Measurements from ENCODE around the gene CENPP. TPM values are rescaled to one million over a fixed set of nuclear protein-coding genes. Genes with fewer than 3 reads are reported as not detected.

CENPP gene
- total RNA-seq, 1 donor from 2014 or later: 9.3 TPM

DNA sequence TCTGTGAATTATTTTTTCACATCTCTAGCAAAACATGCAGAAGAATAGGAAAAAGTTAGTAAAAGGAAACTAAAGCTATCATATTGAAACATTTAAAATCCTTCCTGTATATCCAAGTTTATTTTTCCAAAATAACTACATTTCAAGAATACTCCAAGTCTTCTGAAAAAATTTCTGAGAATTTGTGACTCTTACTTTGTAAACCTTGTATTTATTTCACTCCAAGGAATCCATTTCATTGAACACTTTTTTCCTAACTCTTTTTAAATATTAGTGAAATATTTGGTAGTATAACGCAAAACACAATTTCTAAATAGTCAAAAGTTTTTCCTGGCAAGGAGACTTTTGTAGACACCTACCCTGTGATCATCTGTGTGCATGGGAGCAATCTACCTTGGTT is 190.8 kb downstream of the CENPP start:
- DNase-seq (ENCODE audit: extremely low spot score in 2 of 2): no peak
- no peaks in the 10 kb centered on the region for H3K9me3 ChIP-seq
- H3K4me3 ChIP-seq: no peak overlapping the region
- H3K36me3 ChIP-seq: peaks cover 0 to 5% of the 10 kb centered on the region in 2 donors
- intact Hi-C loops (cut with DNase I): no loop called here
- H3K27ac ChIP-seq: no peak overlapping the region
- peaks cover 7% of the 10 kb centered on the region for H3K4me1 ChIP-seq
- TF ChIP-seq, protein P1, sequence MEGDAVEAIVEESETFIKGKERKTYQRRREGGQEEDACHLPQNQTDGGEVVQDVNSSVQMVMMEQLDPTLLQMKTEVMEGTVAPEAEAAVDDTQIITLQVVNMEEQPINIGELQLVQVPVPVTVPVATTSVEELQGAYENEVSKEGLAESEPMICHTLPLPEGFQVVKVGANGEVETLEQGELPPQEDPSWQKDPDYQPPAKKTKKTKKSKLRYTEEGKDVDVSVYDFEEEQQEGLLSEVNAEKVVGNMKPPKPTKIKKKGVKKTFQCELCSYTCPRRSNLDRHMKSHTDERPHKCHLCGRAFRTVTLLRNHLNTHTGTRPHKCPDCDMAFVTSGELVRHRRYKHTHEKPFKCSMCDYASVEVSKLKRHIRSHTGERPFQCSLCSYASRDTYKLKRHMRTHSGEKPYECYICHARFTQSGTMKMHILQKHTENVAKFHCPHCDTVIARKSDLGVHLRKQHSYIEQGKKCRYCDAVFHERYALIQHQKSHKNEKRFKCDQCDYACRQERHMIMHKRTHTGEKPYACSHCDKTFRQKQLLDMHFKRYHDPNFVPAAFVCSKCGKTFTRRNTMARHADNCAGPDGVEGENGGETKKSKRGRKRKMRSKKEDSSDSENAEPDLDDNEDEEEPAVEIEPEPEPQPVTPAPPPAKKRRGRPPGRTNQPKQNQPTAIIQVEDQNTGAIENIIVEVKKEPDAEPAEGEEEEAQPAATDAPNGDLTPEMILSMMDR (IDR thresholded peaks at IDR 0.05): no peak
- TF ChIP-seq POLR2A (IDR thresholded peaks at IDR 0.05) (no peak), POLR2AphosphoS5 (IDR thresholded peaks at IDR 0.05; ENCODE audit: insufficient read depth in 1 of 2, low read depth in 1 of 2) (no peak)
- no peaks in the 10 kb centered on the region for H3K27me3 ChIP-seq

DNA sequence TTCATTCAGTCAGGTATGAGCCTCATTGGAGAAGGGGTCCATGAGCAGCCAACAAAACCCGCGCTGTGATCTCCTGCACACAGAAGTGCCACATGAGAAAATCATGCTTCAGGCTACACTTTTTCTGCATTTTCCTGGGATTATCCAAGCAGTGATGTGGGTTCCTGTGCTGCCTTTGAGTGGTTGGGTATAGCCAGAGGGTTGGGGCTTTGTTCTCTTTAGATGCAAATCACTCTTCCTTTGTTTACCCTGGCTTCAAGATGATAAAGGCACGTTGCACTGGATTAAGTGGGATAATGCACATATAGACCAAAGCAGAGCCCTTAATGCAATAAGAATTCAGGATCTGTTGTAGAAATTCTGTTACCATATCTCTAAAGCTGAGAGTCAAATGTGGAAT is 191.3 kb downstream of the CENPP start:
- no peak for DNase-seq (ENCODE audit: extremely low spot score in 2 of 2)
- peaks cover 2% of the 10 kb centered on the region for H3K4me1 ChIP-seq
- intact Hi-C loops (cut with DNase I): no loop called here
- no peak overlapping the region for H3K27ac ChIP-seq
- H3K27me3 ChIP-seq: no peaks in the 10 kb centered on the region
- H3K4me3 ChIP-seq: no peak overlapping the region
- H3K9me3 ChIP-seq: no peaks in the 10 kb centered on the region
- peaks cover 0 to 5% of the 10 kb centered on the region in 2 donors for H3K36me3 ChIP-seq
- TF ChIP-seq POLR2AphosphoS5 (IDR thresholded peaks at IDR 0.05; ENCODE audit: insufficient read depth in 1 of 2, low read depth in 1 of 2) (no peak), POLR2A (IDR thresholded peaks at IDR 0.05) (no peak)
- TF ChIP-seq, protein P1 (IDR thresholded peaks at IDR 0.05): no peak

DNA sequence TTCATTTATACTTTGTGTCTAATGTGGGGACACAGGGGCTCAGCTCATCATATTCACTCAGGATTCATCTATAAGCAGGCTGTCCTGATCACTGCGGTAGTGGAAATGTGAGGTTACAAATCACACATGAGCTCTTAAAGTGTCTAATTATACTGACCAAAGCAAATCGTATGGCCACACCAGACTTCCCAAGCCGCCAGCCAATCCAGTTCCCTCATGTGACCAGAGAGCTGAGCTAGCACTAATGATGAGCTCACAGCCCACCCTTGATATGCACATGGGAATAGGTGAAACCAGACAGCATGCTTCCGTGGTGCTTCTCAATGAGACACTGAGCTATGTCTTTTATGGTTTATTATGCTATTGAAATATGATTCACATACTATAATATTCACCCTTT is 192.4 kb downstream of the CENPP start:
- H3K4me1 ChIP-seq: no peaks in the 10 kb centered on the region
- TF ChIP-seq, protein P1 (IDR thresholded peaks at IDR 0.05): no peak
- no peak for TF ChIP-seq POLR2A (IDR thresholded peaks at IDR 0.05)
- no peak for TF ChIP-seq POLR2AphosphoS5 (IDR thresholded peaks at IDR 0.05; ENCODE audit: insufficient read depth in 1 of 2, low read depth in 1 of 2)
- H3K36me3 ChIP-seq: peaks cover 0 to 5% of the 10 kb centered on the region in 2 donors
- H3K9me3 ChIP-seq: no peaks in the 10 kb centered on the region
- no peak overlapping the region for H3K4me3 ChIP-seq
- DNase-seq (ENCODE audit: extremely low spot score in 2 of 2): no peak
- no peak overlapping the region for H3K27ac ChIP-seq
- intact Hi-C loops (cut with DNase I): no loop called here
- no peaks in the 10 kb centered on the region for H3K27me3 ChIP-seq

DNA sequence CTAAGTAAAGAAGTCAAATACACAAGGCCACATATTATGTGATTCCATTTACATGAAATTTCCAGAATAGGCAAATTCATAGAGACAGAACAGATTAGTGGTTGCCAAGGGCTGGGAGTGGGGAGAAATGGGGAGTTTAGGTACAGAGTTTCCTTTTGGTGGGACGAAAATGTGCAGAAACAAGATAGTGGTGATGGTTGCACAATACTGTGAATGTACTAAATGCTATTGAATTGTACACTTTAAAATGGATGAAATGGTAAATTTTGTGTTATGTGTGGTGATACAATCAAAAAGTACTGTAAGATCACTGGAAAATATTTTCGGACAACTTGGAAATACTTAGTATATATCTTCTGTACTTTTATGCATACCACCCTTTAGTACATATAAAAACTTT is 195.1 kb downstream of the CENPP start:
- no peak for DNase-seq (ENCODE audit: extremely low spot score in 2 of 2)
- H3K27ac ChIP-seq: no peak overlapping the region
- peaks cover 0 to 5% of the 10 kb centered on the region in 2 donors for H3K36me3 ChIP-seq
- H3K4me3 ChIP-seq: no peak overlapping the region
- intact Hi-C loops (cut with DNase I): no loop called here
- H3K9me3 ChIP-seq: no peaks in the 10 kb centered on the region
- no peaks in the 10 kb centered on the region for H3K27me3 ChIP-seq
- TF ChIP-seq, protein P1 (IDR thresholded peaks at IDR 0.05): no peak
- TF ChIP-seq POLR2A (IDR thresholded peaks at IDR 0.05) (no peak), POLR2AphosphoS5 (IDR thresholded peaks at IDR 0.05; ENCODE audit: insufficient read depth in 1 of 2, low read depth in 1 of 2) (no peak)
- no peaks in the 10 kb centered on the region for H3K4me1 ChIP-seq

DNA sequence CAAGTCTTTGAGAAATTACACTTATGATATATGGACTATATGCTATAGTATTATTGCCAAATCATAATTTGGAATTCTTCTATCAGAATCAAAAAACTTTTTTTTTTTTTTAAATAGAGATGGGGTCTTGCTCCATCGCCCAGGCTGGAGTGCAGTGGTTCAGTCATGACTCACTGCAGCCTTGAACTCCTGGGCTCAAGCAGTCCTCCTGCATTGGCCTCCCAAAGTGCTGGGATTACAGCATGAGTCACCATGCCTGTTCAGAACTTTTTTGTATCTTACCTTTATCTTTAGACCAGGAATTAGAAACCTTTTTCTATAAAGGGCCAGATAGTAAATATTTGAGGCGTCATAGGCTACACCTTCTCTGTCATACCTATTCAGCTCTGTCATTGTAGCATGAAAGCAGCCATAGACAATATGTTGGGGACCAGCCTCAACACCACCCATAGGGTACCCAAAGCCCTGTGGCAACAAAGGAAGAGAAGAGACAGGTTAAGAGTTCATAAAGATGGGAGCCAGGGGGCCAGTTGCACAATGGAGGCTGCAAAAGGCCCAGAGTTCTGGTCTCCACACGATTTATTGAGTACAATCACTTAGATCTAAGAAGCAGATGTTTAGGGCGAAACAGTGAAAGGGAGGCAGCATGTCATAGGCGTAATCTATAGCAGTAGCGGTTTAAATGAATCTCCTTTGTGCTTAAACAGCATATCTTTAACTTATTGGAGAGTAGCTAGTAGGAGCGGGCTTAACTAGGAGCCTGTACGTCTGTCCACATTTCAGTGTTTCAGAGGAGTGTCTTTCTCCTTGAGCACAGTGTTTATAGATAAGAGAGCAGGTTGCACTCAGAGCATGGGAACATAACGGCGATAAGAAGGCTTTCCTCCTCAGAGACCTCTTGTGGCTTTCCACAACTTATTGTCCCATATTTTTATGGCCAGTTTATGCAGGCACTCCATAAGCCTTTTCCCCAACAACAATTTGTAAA is 197.5 kb downstream of the CENPP start:
- DNase-seq (ENCODE audit: extremely low spot score in 2 of 2): no peak
- Histone ChIP-seq H3K4me3 (no peak overlapping the region), H3K27me3 (no peaks in the 10 kb centered on the region), H3K27ac (no peak overlapping the region), H3K36me3 (no peaks in the 10 kb centered on the region), H3K4me1 (no peaks in the 10 kb centered on the region), H3K9me3 (no peaks in the 10 kb centered on the region)
- intact Hi-C loops (cut with DNase I): no loop called here
- TF ChIP-seq POLR2AphosphoS5 (IDR thresholded peaks at IDR 0.05; ENCODE audit: insufficient read depth in 1 of 2, low read depth in 1 of 2): no peak
- TF ChIP-seq POLR2A (IDR thresholded peaks at IDR 0.05): no peak
- TF ChIP-seq, protein P1 (IDR thresholded peaks at IDR 0.05): no peak

All from vagina (tissue), 2 donors.